Activated CD8-positive, alpha-beta memory T cell treated with anti-CD3 and anti-CD28 coated beads for 4 hours (primary cell): ENCODE results near the gene NINJ2.

Source experiments
- DNase-seq, 2 donors: peaks; one replicate each; pipeline ENCODE4 v3.0.0-alpha.2; 2020; ENCODE audit warnings: low read depth in 2 of 2

Gene NINJ2

DNA sequence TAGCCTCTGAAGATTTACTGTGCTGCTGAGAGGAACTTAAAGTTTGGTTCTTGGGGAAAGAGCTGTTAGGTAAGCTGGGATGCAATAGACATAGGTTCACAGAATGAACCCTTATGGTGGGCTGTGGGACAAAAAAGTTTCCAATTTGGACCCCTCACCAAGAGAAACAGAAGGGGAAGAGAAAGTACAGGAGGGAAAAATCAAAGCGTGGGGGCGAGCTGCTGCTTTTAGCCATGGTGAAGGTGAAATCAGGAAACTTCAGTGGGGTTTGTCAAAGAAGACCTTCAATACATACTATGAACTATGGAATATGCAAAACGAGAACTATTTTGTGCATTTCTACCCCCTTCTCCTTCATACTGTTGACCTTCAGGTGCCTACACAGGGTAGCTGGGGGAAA, 10.6 kb upstream of the NINJ2 start:
- no peak for DNase-seq

DNA sequence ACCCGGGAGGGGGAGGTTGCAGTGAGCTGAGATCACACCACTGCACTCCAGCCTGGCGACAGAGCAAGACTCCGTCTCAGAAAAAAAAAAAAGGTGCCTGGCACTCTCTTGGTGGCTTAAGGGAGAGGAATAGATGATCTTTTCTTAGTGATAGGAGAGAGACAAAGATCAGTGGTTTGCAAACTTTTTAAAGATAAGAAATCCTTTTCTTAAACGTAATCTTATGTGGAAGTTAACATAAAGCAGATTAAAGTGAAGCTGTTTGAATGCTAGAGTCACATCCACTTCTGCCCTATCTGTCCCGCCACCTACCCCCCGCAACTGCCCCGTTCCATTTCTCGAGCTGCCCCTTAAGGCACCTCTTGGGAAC, 6.3 kb upstream of the NINJ2 start:
- no peak for DNase-seq

DNA sequence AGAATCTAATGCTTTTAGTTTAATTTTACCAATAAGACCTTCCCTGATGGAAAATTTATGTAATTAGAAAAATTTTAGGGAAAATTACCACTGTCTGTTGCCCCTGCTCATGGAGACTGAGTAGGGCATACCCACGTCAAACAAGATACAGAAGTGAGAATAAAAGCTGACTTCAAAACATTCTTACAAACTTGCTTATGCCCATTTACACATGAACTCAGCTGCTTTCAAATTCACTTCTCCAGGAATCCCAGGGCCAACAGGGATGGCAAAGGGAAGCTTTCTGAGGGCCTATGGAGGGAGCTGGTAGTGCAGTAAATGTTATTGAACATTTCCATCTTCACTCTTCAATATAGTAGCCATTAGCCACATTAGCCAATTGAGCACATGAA, 4.8 kb upstream of the NINJ2 start:
- no peak for DNase-seq

DNA sequence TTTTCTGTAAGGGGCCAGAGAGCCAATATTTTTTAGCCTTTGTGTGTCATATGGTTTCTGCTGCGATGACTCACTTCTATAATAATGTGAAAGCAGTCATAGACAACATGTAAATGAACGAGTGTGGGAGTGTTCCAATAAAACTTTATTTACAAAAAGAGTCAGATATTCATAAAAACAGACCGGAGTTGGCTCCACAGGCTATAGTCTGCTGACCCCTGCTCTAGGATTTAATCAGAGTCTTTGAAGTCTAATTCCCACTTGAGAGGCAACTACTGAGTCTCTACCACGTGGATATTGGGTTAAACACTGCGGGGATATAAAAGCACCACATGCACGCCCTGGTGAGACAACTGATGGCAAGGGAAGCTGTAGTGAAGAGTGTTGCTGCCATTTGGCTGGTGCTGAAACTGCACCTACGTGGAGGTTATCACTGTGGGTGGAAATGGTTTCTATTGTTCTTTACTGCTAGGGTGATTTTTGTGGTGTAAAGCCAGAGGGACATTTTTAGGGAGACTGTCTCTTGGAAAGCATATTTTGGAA, 3.6 kb upstream of the NINJ2 start:
- no peak for DNase-seq

DNA sequence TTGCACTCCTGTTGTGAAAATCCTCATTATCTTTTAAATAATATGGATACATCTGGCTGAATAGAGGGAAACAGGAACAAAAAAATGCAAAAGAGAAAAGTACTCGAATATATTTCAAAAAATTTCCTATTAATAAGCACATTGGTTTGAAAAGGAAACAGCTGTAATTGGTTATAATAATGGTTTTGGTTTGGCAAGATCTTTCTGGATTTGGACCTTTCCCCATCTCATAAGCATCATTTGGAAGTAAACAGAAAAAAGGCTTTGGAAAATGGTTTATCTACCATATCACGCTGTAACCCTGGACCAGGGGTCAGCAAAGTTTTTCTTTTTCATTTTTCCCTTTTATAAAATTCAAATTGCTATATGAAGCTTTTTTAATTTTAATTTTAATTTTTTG, 2.8 kb upstream of the NINJ2 start:
- DNase-seq = no peak

DNA sequence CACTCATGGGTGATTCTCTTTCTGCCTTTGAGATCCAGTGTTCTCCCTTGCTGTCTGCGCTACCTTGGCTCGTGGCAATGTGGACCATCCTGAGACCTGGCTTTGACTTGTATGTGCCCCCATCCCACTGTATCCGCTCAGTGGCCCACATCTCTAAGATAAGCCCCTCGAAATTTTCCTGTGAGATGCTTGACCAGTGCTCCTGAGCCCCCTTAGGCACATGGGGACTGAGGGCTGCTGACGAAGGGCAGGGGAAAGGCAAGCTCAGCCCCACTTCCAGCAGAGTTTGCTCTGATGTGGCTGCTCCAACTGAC, 1.5 kb upstream of the NINJ2 start:
- DNase-seq = no peak

DNA sequence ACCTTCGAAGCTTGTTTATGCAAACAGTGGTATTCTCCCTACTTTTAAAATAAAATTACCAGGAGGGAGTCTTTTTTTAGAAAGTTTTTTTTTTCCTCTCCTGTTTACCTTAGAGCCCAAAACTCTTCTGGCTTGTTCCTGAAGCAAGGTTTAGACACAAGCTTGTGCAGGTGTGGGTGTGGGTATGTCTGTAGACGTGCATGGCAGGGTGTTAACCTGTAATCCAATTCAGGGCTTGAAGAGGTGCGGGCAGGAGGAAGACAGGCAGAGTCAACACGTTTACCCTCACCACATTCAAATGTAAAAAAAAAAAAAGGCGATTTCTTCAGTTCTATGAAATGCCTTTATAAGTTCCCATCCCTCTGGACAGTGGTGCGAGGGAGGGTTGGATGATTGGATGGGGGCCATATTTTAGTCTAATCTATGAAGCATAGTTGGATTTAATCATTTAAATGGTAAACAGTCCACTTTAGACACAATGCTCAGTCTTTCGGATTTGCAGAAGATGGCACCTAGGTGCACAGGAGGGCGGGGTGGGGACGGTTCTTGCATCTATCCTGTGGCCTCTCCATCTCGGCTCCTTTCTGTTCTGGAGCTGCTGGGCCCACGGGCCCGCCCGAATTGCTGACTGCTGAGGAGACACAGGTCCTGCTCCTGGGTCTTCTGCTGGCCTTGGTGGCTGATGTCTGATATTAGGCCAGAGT, 982 bp upstream of the NINJ2 start:
- no peak for DNase-seq

DNA sequence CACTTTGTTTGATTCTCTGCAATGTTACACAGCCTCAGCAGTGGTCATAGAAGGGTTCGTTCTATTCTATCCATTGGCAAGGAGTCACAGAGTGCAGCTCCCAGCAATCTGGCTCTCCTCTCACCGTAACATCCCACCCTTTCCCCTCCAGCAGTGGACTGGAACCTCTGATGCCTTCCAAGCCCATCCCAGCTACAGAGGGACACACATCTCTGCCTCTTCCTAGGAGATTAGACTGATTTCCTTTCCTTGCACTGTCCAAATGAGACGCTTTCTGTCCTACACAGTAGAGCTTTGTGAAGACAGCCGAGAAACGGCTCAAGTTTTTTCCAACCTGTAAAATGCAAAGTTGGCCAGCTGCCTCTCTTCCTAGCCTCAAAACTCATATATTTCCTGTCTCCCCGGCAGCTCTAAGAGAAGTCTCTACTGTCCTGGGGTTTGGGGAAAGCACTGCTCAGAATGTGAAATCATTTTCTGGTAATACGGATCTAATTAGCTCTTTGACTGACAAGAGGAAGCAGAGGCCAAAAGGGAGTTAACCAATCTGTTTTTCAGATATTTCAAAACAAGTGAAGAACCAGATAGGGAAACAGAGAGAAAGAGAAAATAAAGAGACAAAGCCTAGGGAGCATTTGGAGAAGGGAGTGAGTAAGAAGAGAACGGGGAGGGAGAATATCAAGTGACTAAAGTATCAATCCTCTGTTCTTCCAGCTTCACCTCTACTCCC, 516 bp downstream of the NINJ2 start:
- DNase-seq = no peak

DNA sequence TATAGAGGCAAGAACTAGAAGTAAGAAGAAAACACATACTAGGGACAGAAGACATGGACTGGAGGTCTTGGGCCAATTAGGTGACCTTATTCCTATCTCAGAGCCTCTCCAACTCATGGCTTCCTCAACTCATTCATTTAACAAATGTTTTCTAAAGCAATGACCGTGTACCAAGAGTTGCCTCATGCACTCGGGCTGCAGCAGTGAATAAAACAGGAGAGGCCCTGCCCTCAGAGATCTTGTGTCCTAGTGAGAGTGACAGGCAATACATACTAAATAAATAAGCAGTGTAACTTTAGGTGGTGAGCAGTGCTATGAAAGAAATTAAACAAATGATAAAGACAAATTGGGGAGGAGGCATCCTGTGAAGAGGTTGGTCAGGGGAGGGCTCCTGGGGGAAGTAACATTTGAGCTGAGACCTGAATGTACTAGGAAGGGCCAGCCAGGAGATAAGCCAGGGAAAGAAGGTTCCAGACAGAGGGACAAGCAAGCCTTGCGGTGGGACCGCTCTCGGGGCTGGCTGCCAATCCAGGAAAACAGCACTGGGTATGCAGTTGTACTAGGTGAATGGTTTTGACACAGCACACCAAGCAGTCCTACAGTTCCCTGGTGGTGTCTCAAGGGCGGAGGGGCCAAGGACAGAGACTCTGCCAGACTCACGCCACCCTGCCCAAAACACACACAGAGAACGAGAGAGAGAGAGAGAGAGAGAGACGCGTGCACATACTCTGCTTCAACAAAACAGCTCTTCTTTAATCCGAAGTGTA, 1.3 kb downstream of the NINJ2 start:
- no peak for DNase-seq

DNA sequence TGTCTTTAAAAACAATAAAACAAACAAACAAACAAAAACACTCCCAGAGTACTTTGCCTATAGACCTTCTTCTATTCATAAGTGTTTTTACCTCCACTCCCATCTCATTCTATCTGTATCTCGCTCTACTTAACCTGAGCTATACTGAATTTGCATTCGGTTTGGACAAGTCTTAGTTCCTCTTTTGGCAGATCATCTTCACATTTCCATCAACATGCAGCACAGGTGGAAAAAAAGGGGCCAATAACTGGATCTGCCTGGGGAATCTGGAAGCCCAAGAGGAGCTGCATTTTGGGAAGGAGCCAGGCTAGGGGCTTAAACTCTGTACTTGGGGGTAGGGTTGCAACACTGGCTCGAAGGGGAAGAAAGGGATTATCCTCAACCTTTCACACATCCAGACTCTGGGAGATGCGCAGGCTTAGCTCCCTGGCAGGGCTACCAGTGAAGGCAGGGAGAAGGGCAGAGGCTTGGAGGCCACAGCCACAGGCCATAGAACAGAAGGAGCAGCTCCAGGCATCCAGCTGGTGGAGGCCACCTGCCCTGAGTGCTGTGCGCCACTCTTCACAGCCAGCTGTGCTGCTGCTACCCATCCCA, 4.1 kb downstream of the NINJ2 start:
- no peak for DNase-seq

DNA sequence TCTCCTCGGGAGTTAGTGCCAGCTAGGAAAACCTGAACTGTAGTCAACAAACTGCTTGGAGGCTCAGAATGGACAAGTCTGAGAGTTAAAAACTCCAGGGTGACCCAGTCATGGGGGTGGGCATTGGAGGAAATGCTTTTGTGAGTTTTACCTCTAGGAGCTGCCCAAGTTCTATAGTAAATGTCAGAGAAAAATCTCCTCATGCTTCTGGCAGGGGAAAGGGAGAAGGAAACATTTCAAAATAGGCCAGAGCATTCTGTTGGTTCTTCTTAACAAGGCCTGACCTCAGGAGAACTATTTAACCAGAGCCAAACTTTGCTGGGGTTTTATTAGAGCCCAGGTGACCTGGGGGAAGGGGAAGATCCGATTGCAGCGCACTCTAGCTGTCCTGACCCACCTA, 12.3 kb downstream of the NINJ2 start:
- no peak for DNase-seq

DNA sequence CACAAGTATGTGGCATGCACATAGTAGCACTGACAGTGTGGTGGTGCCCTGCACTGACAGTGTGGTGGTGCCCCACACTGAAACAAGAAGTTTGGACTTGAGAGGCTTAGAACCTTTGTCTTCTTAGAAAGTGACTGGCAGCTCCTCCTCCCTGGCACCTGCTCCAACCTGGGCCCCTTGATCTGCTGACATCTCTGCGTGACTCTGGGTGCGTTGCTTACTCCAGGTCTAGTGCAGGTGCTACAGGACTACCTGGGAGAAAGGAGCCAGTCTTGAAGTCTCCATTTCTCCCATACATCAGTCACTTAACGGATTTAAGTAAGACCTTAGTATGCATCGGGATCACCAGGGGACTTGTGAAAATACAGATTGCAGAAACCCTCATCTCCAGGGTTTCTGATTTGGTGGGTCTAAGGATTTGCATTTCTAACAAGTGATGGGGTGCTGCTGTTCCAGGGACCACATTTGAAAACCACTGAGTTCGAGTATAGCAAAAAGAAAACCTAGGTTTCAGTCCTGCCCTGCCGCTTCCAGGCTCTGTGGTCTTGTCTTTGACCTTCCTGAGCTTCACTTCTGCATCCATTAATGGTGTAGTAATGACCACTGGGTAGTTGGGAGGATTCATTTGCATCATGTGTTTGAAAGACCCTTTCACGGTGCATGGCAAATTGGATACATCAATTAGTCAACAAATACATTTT, 15.7 kb downstream of the NINJ2 start:
- DNase-seq = no peak

DNA sequence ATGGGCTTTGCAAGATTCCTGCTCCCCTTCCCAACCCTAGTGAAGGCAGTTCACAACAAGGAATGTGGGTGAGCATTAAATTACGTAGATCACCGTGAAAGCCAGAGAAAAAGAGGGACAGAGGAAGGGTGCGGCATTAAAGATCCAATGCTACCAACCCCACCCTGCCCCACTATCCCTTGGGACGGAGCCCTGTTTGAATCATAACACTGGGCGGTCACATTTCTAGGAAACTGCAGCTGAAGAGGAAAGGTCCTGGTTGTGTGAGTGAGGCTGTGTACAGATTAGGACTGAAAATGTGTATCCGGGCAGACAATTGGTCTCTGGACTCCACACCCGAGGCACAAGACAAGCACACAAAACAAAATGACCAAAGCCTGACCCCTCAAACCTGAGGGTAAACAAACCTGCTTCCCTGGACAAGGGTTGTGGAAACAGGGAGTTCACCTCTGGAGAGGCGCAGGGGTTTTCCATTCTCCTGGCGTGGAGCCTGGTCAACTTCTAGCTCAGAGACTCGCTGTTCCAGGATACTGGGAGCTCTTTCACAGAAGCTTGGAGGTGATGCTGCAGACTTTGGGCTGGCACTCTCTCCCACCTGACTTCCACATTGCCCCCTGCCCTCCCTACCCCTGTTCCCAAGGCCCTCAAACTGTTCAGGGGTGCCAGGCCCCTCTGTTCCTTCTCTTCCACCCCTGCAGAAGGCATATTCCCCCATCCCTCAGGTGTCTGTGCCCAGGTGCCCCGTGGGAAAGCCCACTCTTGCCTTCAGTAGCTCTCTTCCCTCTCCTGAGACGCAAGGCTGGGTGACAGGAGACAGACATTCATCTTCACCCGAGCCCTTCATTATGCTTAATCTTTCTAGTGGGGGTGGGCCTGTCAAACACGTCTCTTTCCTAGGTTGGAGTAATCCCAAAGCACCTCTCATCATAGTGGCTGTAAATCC, 16.5 kb downstream of the NINJ2 start:
- DNase-seq = no peak

DNA sequence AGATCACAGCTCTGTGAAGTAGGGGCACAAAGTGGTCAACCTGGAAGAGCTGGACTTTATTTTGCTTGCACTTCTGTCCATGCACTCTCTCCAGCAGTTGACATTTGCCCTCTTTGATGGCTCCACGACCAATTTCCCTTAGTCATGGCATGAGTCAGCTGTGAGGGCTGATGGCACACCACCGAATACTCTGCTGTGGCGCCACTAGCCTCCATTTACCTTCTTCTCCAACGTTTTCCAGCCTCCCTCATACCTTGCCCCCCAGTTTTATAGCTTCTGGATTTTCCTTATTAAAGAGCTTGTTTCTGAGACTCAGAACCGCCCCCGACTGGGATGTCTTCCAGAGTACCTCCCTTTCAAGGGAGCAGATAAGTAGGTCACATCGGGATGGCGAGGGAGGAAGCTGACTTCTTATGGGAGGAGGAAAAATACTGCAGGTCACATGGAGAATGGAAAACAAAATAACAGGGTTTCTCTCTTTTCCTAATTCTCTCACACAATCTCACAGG, 17.6 kb downstream of the NINJ2 start:
- no peak for DNase-seq

DNA sequence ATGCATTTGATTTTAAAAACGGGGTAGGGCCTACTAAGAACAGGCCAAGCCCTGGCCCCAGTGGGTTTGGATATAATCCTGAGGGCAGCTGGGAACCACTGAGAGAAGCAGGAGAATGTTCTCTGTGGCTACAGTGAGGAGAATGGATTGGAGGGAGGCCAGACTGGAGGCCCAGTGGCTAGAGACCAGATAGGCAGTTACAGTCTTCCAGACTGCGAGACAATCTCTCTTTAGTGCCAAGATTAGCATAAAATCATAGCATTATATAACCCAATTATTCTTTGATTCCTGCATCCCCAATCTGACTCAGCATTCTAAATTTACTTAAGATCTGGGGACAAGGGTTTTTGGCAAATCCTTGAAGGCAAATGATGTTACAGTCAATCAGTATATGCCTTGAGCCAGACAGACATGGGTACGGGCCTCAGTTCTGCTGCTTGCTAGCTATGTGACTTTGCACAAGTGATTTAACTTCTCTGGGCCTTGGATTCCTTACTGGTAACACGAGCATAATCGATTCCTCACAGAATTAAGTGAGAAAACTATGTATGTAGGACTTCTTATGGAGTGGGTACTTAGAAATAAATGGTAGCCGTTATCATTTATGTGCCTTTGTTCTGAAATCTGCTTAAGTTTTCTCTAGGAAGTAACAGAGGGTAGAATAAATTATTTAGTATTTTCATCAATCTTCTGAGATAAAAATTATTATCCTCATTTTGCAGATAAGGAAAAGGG, 18.3 kb downstream of the NINJ2 start:
- no peak for DNase-seq

DNA sequence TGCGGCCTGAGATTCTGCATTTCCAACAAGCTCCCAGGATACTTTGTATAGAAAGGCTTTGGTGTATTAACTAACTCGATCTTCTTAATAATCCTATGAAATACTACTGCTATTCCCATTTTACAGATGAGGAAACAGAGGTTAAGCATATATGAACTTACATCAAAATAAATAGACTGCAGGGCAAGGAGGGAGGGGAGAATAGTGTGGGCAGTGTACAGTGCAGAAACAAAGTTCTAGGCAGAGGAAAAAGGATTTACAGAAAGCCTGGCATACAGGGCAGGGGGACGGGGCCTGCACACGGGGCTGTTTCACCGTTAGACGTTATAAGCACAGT, 19.0 kb downstream of the NINJ2 start:
- DNase-seq = no peak

DNA sequence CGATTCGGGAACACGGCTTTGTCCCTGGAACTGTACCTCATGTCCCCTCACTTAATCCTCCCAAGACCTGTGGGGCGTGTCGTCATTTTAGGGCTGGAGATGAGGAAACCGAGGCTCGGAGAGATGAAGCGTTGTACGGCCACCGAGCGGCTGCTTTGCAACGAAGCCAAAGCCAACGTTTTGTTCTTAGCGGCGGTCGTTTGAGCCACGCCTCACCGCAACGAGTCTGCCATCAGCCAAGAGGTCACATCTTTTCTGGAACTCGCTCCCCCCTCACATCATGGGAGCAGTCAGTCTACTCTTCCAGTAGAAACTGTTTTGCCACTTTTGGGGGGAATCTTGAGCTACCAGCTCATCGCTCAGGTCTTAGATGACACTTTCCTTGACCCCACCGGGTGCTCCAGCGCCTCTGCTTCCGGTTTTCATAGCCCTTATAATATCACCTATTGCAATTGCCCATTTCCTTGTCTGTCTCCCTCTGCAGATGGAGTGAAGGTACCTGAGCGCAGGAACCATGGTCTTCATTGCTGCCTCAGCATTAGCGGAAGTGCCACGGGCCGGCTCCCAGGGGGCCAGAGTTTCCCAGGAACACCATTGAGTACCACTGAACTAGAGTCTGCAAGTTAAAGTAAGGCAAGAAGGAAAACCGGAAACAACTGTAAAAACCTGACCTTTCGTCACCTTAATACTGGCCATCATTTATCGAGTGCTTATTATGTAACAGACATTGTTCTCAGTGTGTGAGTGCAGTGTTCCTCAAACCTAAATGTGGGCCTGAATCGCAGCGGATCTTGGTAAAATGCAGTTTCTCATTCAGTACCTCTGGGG, 19.6 kb downstream of the NINJ2 start:
- no peak for DNase-seq

DNA sequence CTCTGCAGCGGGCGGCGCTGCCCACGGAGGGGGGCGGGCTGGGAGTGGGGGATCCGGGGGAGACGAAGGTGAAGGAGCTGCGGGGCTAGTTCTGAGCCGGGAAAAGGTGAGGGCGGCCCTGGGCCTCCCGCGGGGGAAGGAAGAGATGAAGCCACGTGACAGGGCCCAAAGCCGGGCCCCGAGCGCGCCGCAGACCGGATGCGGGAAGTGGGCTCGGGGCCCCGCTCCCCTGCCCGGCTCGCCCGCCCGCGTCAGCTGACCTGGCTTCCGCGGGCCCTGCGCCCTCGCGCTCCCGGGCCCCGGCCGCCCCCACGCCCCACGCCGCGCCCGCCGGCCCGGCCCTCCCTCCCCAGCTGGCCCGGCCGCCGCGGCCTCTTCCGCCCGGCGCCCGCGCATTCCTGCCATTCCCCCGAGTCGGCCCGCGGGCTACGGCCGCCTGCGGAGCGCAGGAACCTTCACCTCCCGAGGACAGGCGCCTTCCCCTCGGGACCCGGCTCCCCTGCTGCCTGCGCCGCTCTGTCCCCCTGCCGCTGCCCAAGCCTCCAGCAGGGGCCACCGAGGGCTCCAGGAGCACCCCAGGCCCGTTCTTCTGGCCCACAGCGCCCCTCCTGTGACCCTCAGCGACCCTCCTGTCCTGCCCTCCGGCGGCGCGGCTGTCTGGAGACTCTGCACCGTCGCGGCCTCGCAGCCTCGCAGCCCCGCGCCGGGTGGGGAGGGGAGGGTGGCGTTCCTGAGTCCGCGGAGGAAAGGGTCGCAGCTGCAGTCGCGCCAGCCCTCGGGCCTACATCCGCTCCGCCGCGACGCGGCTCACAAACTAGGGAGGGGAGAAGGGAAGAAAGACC, 20.4 kb downstream of the NINJ2 start:
- peak; percentile 51 for DNase-seq
